Measurements from ENCODE around the gene TEKT5.

DNA sequence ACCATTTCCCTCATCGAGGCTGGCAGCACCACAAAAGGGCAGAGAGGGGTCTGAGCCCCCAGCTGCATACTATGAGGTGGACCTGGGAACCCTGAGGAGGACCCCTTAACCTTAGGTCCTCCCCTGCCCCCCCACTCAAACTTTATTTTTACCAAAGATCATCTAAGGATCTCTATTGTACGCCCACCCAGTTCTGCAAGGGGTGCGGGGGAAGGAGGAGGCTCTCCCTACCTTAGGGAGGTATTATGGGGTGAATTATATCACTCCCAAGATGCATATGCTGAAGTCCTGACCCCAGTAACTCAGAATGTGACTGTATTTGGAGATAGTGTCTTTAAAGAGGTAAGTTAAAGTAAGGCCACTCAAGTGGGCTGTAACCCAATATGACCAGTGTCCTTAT is 87.6 kb downstream of the TEKT5 start:
- no peak for TF ChIP-seq POLR2AphosphoS5 (IDR thresholded peaks at IDR 0.05)
- TF ChIP-seq, protein P1, sequence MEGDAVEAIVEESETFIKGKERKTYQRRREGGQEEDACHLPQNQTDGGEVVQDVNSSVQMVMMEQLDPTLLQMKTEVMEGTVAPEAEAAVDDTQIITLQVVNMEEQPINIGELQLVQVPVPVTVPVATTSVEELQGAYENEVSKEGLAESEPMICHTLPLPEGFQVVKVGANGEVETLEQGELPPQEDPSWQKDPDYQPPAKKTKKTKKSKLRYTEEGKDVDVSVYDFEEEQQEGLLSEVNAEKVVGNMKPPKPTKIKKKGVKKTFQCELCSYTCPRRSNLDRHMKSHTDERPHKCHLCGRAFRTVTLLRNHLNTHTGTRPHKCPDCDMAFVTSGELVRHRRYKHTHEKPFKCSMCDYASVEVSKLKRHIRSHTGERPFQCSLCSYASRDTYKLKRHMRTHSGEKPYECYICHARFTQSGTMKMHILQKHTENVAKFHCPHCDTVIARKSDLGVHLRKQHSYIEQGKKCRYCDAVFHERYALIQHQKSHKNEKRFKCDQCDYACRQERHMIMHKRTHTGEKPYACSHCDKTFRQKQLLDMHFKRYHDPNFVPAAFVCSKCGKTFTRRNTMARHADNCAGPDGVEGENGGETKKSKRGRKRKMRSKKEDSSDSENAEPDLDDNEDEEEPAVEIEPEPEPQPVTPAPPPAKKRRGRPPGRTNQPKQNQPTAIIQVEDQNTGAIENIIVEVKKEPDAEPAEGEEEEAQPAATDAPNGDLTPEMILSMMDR (IDR thresholded peaks at IDR 0.05): no peak
- no peak for TF ChIP-seq POLR2A (IDR thresholded peaks at IDR 0.05)
